ENCODE measurements around the gene TSPAN9. TPM values are rescaled to one million over a fixed set of nuclear protein-coding genes. Genes with fewer than 3 reads are reported as not detected.

TSPAN9 gene
- total and polyA plus RNA-seq, 4 donors, result 7.1 to 50.6 (median 35.5) TPM

GRCh38 chr12:3157581-3158323 lies 80.6 kb downstream of the TSPAN9 start:
- Histone ChIP-seq H3K27me3 (ENCODE audit: control insufficient read depth in 1 of 2, insufficient read depth in 2 of 2, low read length in 1 of 2) (no peaks in the 10 kb centered on the region), H3K27ac (ENCODE audit: low read depth in 1 of 2, low read length in 2 of 2) (peak overlapping the region in 1 of 2 donors; percentile 49), H3K4me1 (ENCODE audit: control insufficient read depth in 1 of 2, insufficient read depth in 2 of 2, low read length in 2 of 2) (peaks cover 2 to 5% of the 10 kb centered on the region in 2 donors), H3K9me3 (ENCODE audit: control insufficient read depth, low read length) (no peaks in the 10 kb centered on the region), H3K36me3 (ENCODE audit: control insufficient read depth in 1 of 2, insufficient read depth in 2 of 2, low read length in 1 of 2) (no peaks in the 10 kb centered on the region), H3K4me3 (ENCODE audit: low read length in 2 of 2) (no peak overlapping the region)
- intact Hi-C loops (cut with DNase I), result no loop called here
- WGBS, 2 donors, result 68 to 74% methylated on average over 17 of the region's 17 CpGs
- DNase-seq (peak in 1 of 2 donors; percentile 27), ATAC-seq (ENCODE audit: low FRiP score) (no peak)

- H3K4me3 ChIP-seq (ENCODE audit: low read length in 2 of 2), result no peak overlapping the region
- WGBS, 2 donors, result 3 to 7% methylated on average over 11 of the region's 11 CpGs
- no peaks in the 10 kb centered on the region for H3K27me3 ChIP-seq (ENCODE audit: control insufficient read depth in 1 of 2, insufficient read depth in 2 of 2, low read length in 1 of 2)
- H3K9me3 ChIP-seq (ENCODE audit: control insufficient read depth, low read length), result no peaks in the 10 kb centered on the region
- intact Hi-C loops (cut with DNase I), result no loop called here
- DNase-seq, result peak in 1 of 2 donors; percentile 77
- no peaks in the 10 kb centered on the region for H3K36me3 ChIP-seq (ENCODE audit: control insufficient read depth in 1 of 2, insufficient read depth in 2 of 2, low read length in 1 of 2)
- ATAC-seq (ENCODE audit: low FRiP score), result peak; percentile 39
- peaks cover 2 to 5% of the 10 kb centered on the region in 2 donors for H3K4me1 ChIP-seq (ENCODE audit: control insufficient read depth in 1 of 2, insufficient read depth in 2 of 2, low read length in 2 of 2)
- peak overlapping the region; percentile 20 to 95 for H3K27ac ChIP-seq (ENCODE audit: low read depth in 1 of 2, low read length in 2 of 2)
Measured at GRCh38 chr12:3158851-3159465, 81.8 kb downstream of the TSPAN9 start.

GRCh38 chr12:3160081-3160480 lies 82.9 kb downstream of the TSPAN9 start:
- DNase-seq, result no peak
- Histone ChIP-seq H3K4me3 (ENCODE audit: low read length in 2 of 2) (no peak overlapping the region), H3K9me3 (ENCODE audit: control insufficient read depth, low read length) (no peaks in the 10 kb centered on the region), H3K4me1 (ENCODE audit: control insufficient read depth in 1 of 2, insufficient read depth in 2 of 2, low read length in 2 of 2) (peaks cover 2 to 5% of the 10 kb centered on the region in 2 donors), H3K27me3 (ENCODE audit: control insufficient read depth in 1 of 2, insufficient read depth in 2 of 2, low read length in 1 of 2) (no peaks in the 10 kb centered on the region), H3K27ac (ENCODE audit: low read depth in 1 of 2, low read length in 2 of 2) (no peak overlapping the region), H3K36me3 (ENCODE audit: control insufficient read depth in 1 of 2, insufficient read depth in 2 of 2, low read length in 1 of 2) (no peaks in the 10 kb centered on the region)
- 66 to 68% methylated on average over 3 of the region's 3 CpGs for WGBS, 2 donors
- intact Hi-C loops (cut with DNase I), result no loop called here
- ATAC-seq (ENCODE audit: low FRiP score), result no peak

- H3K27ac ChIP-seq (ENCODE audit: low read depth in 1 of 2, low read length in 2 of 2), result no peak overlapping the region
- no peak overlapping the region for H3K4me3 ChIP-seq (ENCODE audit: low read length in 2 of 2)
- no peaks in the 10 kb centered on the region for H3K9me3 ChIP-seq (ENCODE audit: control insufficient read depth, low read length)
- no peak for ATAC-seq (ENCODE audit: low FRiP score)
- H3K4me1 ChIP-seq (ENCODE audit: control insufficient read depth in 1 of 2, insufficient read depth in 2 of 2, low read length in 2 of 2), result peaks cover 2 to 5% of the 10 kb centered on the region in 2 donors
- no peaks in the 10 kb centered on the region for H3K36me3 ChIP-seq (ENCODE audit: control insufficient read depth in 1 of 2, insufficient read depth in 2 of 2, low read length in 1 of 2)
- 93 to 96% methylated on average over 6 of the region's 6 CpGs for WGBS, 2 donors
- intact Hi-C loops (cut with DNase I), result no loop called here
- DNase-seq, result peak in 1 of 2 donors; percentile 43
- H3K27me3 ChIP-seq (ENCODE audit: control insufficient read depth in 1 of 2, insufficient read depth in 2 of 2, low read length in 1 of 2), result no peaks in the 10 kb centered on the region
Measured at GRCh38 chr12:3161861-3162260, 84.7 kb downstream of the TSPAN9 start.

GRCh38 chr12:3164454-3165077 lies 87.4 kb downstream of the TSPAN9 start:
- H3K27me3 ChIP-seq (ENCODE audit: control insufficient read depth in 1 of 2, insufficient read depth in 2 of 2, low read length in 1 of 2), result no peaks in the 10 kb centered on the region
- intact Hi-C loops (cut with DNase I), result no loop called here
- no peak overlapping the region for H3K27ac ChIP-seq (ENCODE audit: low read depth in 1 of 2, low read length in 2 of 2)
- ATAC-seq (ENCODE audit: low FRiP score) (no peak), DNase-seq (peak in 1 of 2 donors; percentile 55)
- H3K4me3 ChIP-seq (ENCODE audit: low read length in 2 of 2), result no peak overlapping the region
- H3K36me3 ChIP-seq (ENCODE audit: control insufficient read depth in 1 of 2, insufficient read depth in 2 of 2, low read length in 1 of 2), result no peaks in the 10 kb centered on the region
- H3K9me3 ChIP-seq (ENCODE audit: control insufficient read depth, low read length), result no peaks in the 10 kb centered on the region
- peaks cover 0 to 1% of the 10 kb centered on the region in 2 donors for H3K4me1 ChIP-seq (ENCODE audit: control insufficient read depth in 1 of 2, insufficient read depth in 2 of 2, low read length in 2 of 2)
- WGBS, 2 donors, result 91 to 93% methylated on average over 11 of the region's 11 CpGs

GRCh38 chr12:3165078-3165980 lies 88.2 kb downstream of the TSPAN9 start:
- H3K9me3 ChIP-seq (ENCODE audit: control insufficient read depth, low read length), result no peaks in the 10 kb centered on the region
- no peaks in the 10 kb centered on the region for H3K36me3 ChIP-seq (ENCODE audit: control insufficient read depth in 1 of 2, insufficient read depth in 2 of 2, low read length in 1 of 2)
- H3K27me3 ChIP-seq (ENCODE audit: control insufficient read depth in 1 of 2, insufficient read depth in 2 of 2, low read length in 1 of 2), result no peaks in the 10 kb centered on the region
- DNase-seq (peak in 1 of 2 donors; percentile 51), ATAC-seq (ENCODE audit: low FRiP score) (no peak)
- no peaks in the 10 kb centered on the region for H3K4me1 ChIP-seq (ENCODE audit: control insufficient read depth in 1 of 2, insufficient read depth in 2 of 2, low read length in 2 of 2)
- intact Hi-C loops (cut with DNase I), result no loop called here
- H3K27ac ChIP-seq (ENCODE audit: low read depth in 1 of 2, low read length in 2 of 2), result no peak overlapping the region
- 93 to 95% methylated on average over 22 of the region's 22 CpGs for WGBS, 2 donors
- no peak overlapping the region for H3K4me3 ChIP-seq (ENCODE audit: low read length in 2 of 2)

- Histone ChIP-seq H3K27ac (ENCODE audit: low read depth in 1 of 2, low read length in 2 of 2) (no peak overlapping the region), H3K4me1 (ENCODE audit: control insufficient read depth in 1 of 2, insufficient read depth in 2 of 2, low read length in 2 of 2) (no peaks in the 10 kb centered on the region), H3K9me3 (ENCODE audit: control insufficient read depth, low read length) (no peaks in the 10 kb centered on the region), H3K27me3 (ENCODE audit: control insufficient read depth in 1 of 2, insufficient read depth in 2 of 2, low read length in 1 of 2) (no peaks in the 10 kb centered on the region), H3K36me3 (ENCODE audit: control insufficient read depth in 1 of 2, insufficient read depth in 2 of 2, low read length in 1 of 2) (no peaks in the 10 kb centered on the region), H3K4me3 (ENCODE audit: low read length in 2 of 2) (no peak overlapping the region)
- DNase-seq, result peak in 1 of 2 donors; percentile 53
- no peak for ATAC-seq (ENCODE audit: low FRiP score)
- 93 to 94% methylated on average over 3 of the region's 3 CpGs for WGBS, 2 donors
- intact Hi-C loops (cut with DNase I), result no loop called here
Measured at GRCh38 chr12:3167636-3168035, 90.5 kb downstream of the TSPAN9 start.

Measured in aorta (tissue), 5 donors.